Measurements from ENCODE around the gene ADM. TPM values are rescaled to one million over a fixed set of nuclear protein-coding genes. Genes with fewer than 3 reads are reported as not detected.

The ADM gene
- total RNA-seq, 2 experiments from 2014 or later: 0.46 to 4.9 TPM

GRCh38 chr11:10331548-10332289 is 26.8 kb downstream of the ADM start:
- Histone ChIP-seq H3K4me1 (ENCODE audit: insufficient read depth, low read length, poor library complexity, severe bottlenecking) (no peaks in the 10 kb centered on the region), H3K9me3 (ENCODE audit: low read length) (no peaks in the 10 kb centered on the region), H3K4me2 (ENCODE audit: low read length) (no peak overlapping the region), H3K79me2 (ENCODE audit: insufficient read depth, low read depth, low read length) (no peaks in the 10 kb centered on the region), H3K9me2 (ENCODE audit: insufficient read depth, low read length) (no peaks in the 10 kb centered on the region), H3K36me3 (ENCODE audit: insufficient read depth, low read length) (no peaks in the 10 kb centered on the region), H3K27ac (ENCODE audit: low read depth, low read length, poor library complexity, severe bottlenecking) (no peak overlapping the region), H2AFZ (ENCODE audit: low read length) (no peak overlapping the region), H3K4me3 (ENCODE audit: low read depth, low read length, poor library complexity, severe bottlenecking) (no peak overlapping the region), H4K20me1 (ENCODE audit: insufficient read depth, low read length) (no peaks in the 10 kb centered on the region)
- ChIA-PET CTCF (ENCODE audit: unreplicated experiment) (no interaction called here), POLR2A (interaction anchor here (0.6 kb wide), 1 partner anchor 1116 kb away, joined by 4 read pairs; no protein-coding TSS in a partner anchor)
- DNase-seq (ENCODE audit: low spot score): no peak
- BruUV-seq (replicated peaks): no TSS peak
- intact Hi-C loops (cut with micrococcal nuclease; ENCODE audit: unreplicated experiment): no loop called here
- TF ChIP-seq CTCF (conservative IDR thresholded peaks at IDR 0.05; ENCODE audit: low read length) (no peak), EZH2phosphoT487 (IDR thresholded peaks at IDR 0.05; ENCODE audit: borderline replicate concordance, low read depth, low read length) (no peak)

DNA sequence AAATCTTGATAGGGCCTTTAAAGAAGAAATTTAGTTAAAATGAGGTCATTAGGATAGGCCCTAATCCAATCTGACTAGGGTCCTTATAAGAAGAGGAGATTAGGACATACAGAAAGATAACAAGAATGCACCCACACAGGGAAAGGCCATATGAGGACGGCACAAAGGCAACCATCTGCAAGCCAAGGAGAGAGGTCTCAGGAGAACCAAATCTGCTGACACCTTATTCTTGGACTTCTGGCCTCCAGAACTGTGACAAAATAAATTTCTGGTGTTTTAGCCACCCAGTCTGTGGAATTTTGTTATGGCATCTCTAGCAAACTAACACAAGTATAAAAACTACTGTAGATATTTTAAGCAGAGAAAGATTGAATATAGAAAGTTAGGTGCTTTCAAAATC is 28.6 kb downstream of the ADM start:
- H3K4me1 ChIP-seq (ENCODE audit: insufficient read depth, low read length, poor library complexity, severe bottlenecking): no peaks in the 10 kb centered on the region
- H2AFZ ChIP-seq (ENCODE audit: low read length): no peak overlapping the region
- H3K4me3 ChIP-seq (ENCODE audit: low read depth, low read length, poor library complexity, severe bottlenecking): no peak overlapping the region
- no peaks in the 10 kb centered on the region for H3K36me3 ChIP-seq (ENCODE audit: insufficient read depth, low read length)
- ChIA-PET POLR2A (interaction anchor here (1.2 kb wide), 1 partner anchor 23 kb away, joined by 4 read pairs; no protein-coding TSS in a partner anchor), CTCF (ENCODE audit: unreplicated experiment) (no interaction called here)
- BruUV-seq (replicated peaks): no TSS peak
- no peaks in the 10 kb centered on the region for H3K9me3 ChIP-seq (ENCODE audit: low read length)
- intact Hi-C loops (cut with micrococcal nuclease; ENCODE audit: unreplicated experiment): no loop called here
- no peak for DNase-seq (ENCODE audit: low spot score)
- no peak overlapping the region for H3K27ac ChIP-seq (ENCODE audit: low read depth, low read length, poor library complexity, severe bottlenecking)
- no peaks in the 10 kb centered on the region for H4K20me1 ChIP-seq (ENCODE audit: insufficient read depth, low read length)
- no peak overlapping the region for H3K4me2 ChIP-seq (ENCODE audit: low read length)
- TF ChIP-seq CTCF (conservative IDR thresholded peaks at IDR 0.05; ENCODE audit: low read length) (no peak), EZH2phosphoT487 (IDR thresholded peaks at IDR 0.05; ENCODE audit: borderline replicate concordance, low read depth, low read length) (no peak)
- H3K9me2 ChIP-seq (ENCODE audit: insufficient read depth, low read length): no peaks in the 10 kb centered on the region
- H3K79me2 ChIP-seq (ENCODE audit: insufficient read depth, low read depth, low read length): no peaks in the 10 kb centered on the region

DNA sequence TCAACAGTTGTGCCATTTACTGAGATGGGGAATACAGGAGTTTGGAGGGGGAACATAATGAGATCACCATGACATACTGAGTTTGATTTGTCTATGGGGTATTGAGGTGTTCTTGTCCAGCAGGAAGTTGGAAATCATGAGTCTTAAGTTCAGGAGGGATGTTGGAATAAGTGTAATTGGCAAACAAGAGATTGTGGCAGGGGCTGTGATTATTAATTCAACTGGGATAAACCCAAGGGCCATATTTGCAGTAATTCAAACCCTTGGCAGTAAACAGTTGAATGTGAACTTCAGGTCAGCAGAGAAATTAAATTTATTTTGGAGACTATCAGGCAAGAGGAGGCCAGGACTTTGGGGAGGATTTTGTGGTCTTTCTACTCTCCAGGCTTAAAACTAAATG is 33.4 kb downstream of the ADM start:
- TF ChIP-seq EZH2phosphoT487 (IDR thresholded peaks at IDR 0.05; ENCODE audit: borderline replicate concordance, low read depth, low read length) (no peak), CTCF (conservative IDR thresholded peaks at IDR 0.05; ENCODE audit: low read length) (no peak)
- Histone ChIP-seq H3K79me2 (ENCODE audit: insufficient read depth, low read depth, low read length) (no peaks in the 10 kb centered on the region), H3K4me2 (ENCODE audit: low read length) (no peak overlapping the region), H4K20me1 (ENCODE audit: insufficient read depth, low read length) (no peaks in the 10 kb centered on the region), H3K27ac (ENCODE audit: low read depth, low read length, poor library complexity, severe bottlenecking) (no peak overlapping the region), H3K4me3 (ENCODE audit: low read depth, low read length, poor library complexity, severe bottlenecking) (no peak overlapping the region), H3K36me3 (ENCODE audit: insufficient read depth, low read length) (no peaks in the 10 kb centered on the region), H3K9me2 (ENCODE audit: insufficient read depth, low read length) (no peaks in the 10 kb centered on the region), H3K4me1 (ENCODE audit: insufficient read depth, low read length, poor library complexity, severe bottlenecking) (no peaks in the 10 kb centered on the region), H2AFZ (ENCODE audit: low read length) (no peak overlapping the region), H3K9me3 (ENCODE audit: low read length) (no peaks in the 10 kb centered on the region)
- BruUV-seq (replicated peaks): no TSS peak
- ChIA-PET POLR2A (interaction anchor here (0.6 kb wide), 1 partner anchor 472 kb away, joined by 3 read pairs; no protein-coding TSS in a partner anchor), CTCF (ENCODE audit: unreplicated experiment) (no interaction called here)
- DNase-seq (ENCODE audit: low spot score): no peak
- intact Hi-C loops (cut with micrococcal nuclease; ENCODE audit: unreplicated experiment): no loop called here

Data from OCI-LY7 (cell line).